Gastrocnemius medialis (tissue), 4 donors: ENCODE measurements around the gene BANP.
"Not testable (repeated sequence)": the region's sequence is repeated elsewhere in the genome, so short reads cannot be mapped to it uniquely, and the experiment has no call there.

Source experiments
- CTCF ChIP-seq, 5 experiments: fragments of 450-650 bp in 3 of 5; fragments of 200-600 bp in 2 of 5; sonication (generic) in 2 of 5; IDR thresholded peaks in 4 of 5; conservative IDR thresholded peaks in 1 of 5; 1 replicate in 4 of 5; 2 replicates in 1 of 5; pipeline ENCODE4 v1.5.1; 2016 to 2019; ENCODE audit warnings: antibody characterized with exemption in 5 of 5, mild to moderate bottlenecking in 3 of 5, moderate library complexity in 3 of 5
- POLR2A ChIP-seq, 2 donors: fragments of 450-650 bp; IDR thresholded peaks; one replicate each; pipeline ENCODE4 v1.6.1; 2017; ENCODE audit warnings: antibody characterized with exemption in 2 of 2, mild to moderate bottlenecking in 2 of 2, moderate library complexity in 2 of 2

GRCh38 chr16:88030961-88031360 lies 79.7 kb downstream of the BANP start:
- TF ChIP-seq CTCF (IDR thresholded peaks at IDR 0.05 in 4 of 5, conservative IDR thresholded peaks at IDR 0.05 in 1 of 5); POLR2A (IDR thresholded peaks at IDR 0.05): not testable (repeated sequence)
